Endothelial cell (in vitro differentiated cells): ENCODE measurements around the gene PARD3B. TPM values are rescaled to one million over a fixed set of nuclear protein-coding genes. Genes with fewer than 3 reads are reported as not detected.

Experiments
- DNase-seq: peaks from one replicate; pipeline ENCODE4 v3.0.0; 2021; ENCODE audit warnings: low spot score
- H3K27ac Mint-ChIP-seq: one replicate; pipeline ENCODE4 v1.8.0; 2021; ENCODE audit warnings: mixed read lengths, inconsistent platforms; ENCODE audit not compliant: unreplicated experiment
- H3K27me3 Mint-ChIP-seq: one replicate; pipeline ENCODE4 v1.8.0; 2021; ENCODE audit warnings: mild to moderate bottlenecking, moderate library complexity, mixed read lengths, inconsistent platforms; ENCODE audit not compliant: unreplicated experiment
- H3K36me3 Mint-ChIP-seq: one replicate; pipeline ENCODE4 v1.8.0; 2021; ENCODE audit warnings: mild to moderate bottlenecking, low read depth, mixed read lengths, inconsistent platforms; ENCODE audit not compliant: unreplicated experiment
- H3K4me1 Mint-ChIP-seq: one replicate; pipeline ENCODE4 v1.8.0; 2021; ENCODE audit warnings: mild to moderate bottlenecking, mixed read lengths, inconsistent platforms; ENCODE audit not compliant: unreplicated experiment
- H3K4me3 Mint-ChIP-seq: one replicate; pipeline ENCODE4 v1.8.0; 2021; ENCODE audit warnings: mild to moderate bottlenecking, mixed read lengths, inconsistent platforms; ENCODE audit not compliant: unreplicated experiment
- H3K9me3 Mint-ChIP-seq: one replicate; pipeline ENCODE4 v1.8.0; 2021; ENCODE audit warnings: mixed read lengths, inconsistent platforms; ENCODE audit not compliant: unreplicated experiment
- total RNA-seq: library from RNA; stranded (reverse); fragmentation: NEBNext Ultra II Directional; extraction: Animal tissue kit (Norgen Biotek cat#: 25700); gene quantifications from one replicate; pipeline ENCODE4 v1.2.1, GENCODE V29; 2021; ENCODE audit not compliant: unreplicated experiment
- TF ChIP-seq, protein P1 (sequence below): fragments of 200-600 bp; sonication (generic); IDR thresholded peaks from one replicate; pipeline ENCODE4 v1.5.0; 2021; ENCODE audit warnings: antibody characterized with exemption; ENCODE audit not compliant: unreplicated experiment

The PARD3B gene
- total RNA-seq, 1 donor from 2014 or later, result 17.4 TPM

DNA sequence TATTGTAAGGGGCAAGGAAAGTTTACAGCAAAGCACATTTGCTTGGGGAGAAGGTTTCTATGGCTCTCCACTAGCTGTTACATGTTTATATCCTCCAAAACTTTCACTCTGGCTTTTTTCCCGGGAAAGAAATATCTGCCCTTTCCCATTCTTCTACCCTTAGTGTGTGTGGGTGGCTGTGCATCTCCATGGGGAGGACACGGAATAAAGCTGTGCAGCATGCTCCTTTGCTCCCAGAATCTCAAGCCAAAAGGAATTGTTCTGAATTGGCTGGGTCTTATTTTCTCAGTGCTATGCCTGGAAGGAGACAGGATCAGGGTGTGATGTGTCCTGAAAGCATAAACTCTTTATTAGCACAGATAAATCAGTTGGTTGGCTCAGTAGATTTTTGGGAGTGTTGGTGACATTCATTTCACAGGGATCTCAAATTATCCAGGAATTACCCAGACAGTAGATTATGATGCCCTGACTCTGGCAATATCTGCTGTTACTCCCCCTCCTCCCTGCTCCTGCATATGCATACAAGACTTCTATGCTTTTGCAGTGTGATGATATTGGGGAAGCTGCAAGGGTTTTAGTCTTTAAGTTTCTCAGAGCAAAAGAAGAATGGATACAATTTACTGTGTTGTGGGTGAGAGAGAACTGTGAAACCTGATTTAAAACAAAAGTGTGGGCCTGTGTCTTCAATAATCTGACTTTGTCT lies 63.1 kb downstream of the PARD3B start:
- no peak overlapping the region for H3K4me3 Mint-ChIP-seq
- no peaks in the 10 kb centered on the region for H3K4me1 Mint-ChIP-seq
- H3K27ac Mint-ChIP-seq, result no peak overlapping the region
- DNase-seq, result no peak
- TF ChIP-seq, protein P1, sequence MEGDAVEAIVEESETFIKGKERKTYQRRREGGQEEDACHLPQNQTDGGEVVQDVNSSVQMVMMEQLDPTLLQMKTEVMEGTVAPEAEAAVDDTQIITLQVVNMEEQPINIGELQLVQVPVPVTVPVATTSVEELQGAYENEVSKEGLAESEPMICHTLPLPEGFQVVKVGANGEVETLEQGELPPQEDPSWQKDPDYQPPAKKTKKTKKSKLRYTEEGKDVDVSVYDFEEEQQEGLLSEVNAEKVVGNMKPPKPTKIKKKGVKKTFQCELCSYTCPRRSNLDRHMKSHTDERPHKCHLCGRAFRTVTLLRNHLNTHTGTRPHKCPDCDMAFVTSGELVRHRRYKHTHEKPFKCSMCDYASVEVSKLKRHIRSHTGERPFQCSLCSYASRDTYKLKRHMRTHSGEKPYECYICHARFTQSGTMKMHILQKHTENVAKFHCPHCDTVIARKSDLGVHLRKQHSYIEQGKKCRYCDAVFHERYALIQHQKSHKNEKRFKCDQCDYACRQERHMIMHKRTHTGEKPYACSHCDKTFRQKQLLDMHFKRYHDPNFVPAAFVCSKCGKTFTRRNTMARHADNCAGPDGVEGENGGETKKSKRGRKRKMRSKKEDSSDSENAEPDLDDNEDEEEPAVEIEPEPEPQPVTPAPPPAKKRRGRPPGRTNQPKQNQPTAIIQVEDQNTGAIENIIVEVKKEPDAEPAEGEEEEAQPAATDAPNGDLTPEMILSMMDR, result no peak
- H3K27me3 Mint-ChIP-seq, result no peaks in the 10 kb centered on the region
- no peaks in the 10 kb centered on the region for H3K36me3 Mint-ChIP-seq
- H3K9me3 Mint-ChIP-seq, result no peaks in the 10 kb centered on the region

DNA sequence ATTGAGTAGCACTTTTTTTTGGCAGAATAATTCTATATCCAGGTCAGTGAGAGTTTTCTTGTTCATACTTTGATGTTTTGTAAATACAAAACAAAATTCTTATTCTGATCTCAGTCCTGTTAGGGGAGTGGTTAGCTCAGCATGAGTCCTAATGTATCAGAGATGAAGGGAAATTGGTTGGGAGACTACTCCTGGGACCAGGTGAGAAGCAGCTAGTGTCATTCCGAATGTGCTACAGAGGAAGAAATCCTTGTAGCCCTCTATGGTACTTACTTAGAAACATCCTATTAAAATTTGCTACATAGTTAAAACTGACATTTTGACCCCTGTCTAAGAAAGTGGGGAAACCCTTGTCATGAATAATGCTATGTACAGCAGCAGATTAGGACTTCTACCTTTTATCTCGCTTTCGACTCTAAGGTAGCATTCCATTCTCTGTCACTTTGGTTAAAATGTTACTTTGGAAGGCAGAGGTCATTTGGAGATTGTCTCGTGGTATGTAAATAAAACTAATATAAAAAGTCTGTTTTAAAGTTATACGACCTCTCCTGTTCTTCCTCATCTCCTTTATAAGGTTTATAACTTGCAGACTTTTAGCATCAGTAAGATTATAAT lies 65.8 kb downstream of the PARD3B start:
- no peak for DNase-seq
- TF ChIP-seq, protein P1, result no peak
- peaks cover 3% of the 10 kb centered on the region for H3K36me3 Mint-ChIP-seq
- H3K27me3 Mint-ChIP-seq, result no peaks in the 10 kb centered on the region
- H3K9me3 Mint-ChIP-seq, result no peaks in the 10 kb centered on the region
- no peaks in the 10 kb centered on the region for H3K4me1 Mint-ChIP-seq
- H3K27ac Mint-ChIP-seq, result no peak overlapping the region
- no peak overlapping the region for H3K4me3 Mint-ChIP-seq

DNA sequence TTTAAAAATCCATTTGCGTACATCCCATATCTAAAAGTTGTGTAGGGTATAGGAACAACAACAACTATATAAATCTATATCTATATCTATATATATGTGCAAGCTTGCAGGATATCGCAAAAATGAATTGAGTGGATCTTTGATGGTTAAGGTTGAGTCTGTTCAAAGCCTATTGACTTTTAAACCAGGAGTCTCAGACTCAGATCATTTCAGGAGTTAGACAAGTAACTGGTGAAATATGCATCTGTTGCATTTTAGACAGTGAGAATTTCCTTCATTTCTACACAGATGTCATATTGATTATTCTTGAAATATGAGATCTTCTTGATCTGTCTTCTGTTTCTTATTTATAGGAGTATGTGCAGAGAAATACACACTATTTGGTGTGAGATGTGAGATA lies 66.5 kb downstream of the PARD3B start:
- no peak for DNase-seq
- no peaks in the 10 kb centered on the region for H3K4me1 Mint-ChIP-seq
- TF ChIP-seq, protein P1, result no peak
- H3K27me3 Mint-ChIP-seq, result no peaks in the 10 kb centered on the region
- H3K27ac Mint-ChIP-seq, result no peak overlapping the region
- H3K9me3 Mint-ChIP-seq, result no peaks in the 10 kb centered on the region
- peaks cover 3% of the 10 kb centered on the region for H3K36me3 Mint-ChIP-seq
- no peak overlapping the region for H3K4me3 Mint-ChIP-seq

DNA sequence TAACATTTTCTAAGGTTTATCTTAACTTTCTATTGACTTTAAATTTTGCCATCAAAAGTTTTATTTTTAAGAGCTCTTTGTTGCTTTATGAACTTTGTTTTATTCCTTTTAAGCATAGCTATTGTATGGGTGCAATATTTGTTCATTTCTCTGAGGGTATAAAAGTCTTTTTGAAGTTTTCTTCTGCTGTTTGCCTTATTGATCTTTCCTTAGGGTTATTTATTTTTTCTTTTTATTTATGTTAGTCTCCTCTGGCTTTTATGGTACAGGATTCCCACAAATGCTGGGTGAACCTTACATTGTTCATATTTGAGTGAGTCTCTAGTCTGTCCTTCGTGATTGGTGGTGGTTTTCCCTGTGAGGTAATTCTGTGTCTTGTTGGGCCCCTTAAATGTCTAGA lies 68.4 kb downstream of the PARD3B start:
- Mint-ChIP-seq H3K36me3 (peaks cover 3% of the 10 kb centered on the region), H3K27me3 (no peaks in the 10 kb centered on the region), H3K9me3 (no peaks in the 10 kb centered on the region), H3K27ac (no peak overlapping the region), H3K4me1 (no peaks in the 10 kb centered on the region), H3K4me3 (no peak overlapping the region)
- TF ChIP-seq, protein P1, result no peak
- no peak for DNase-seq

DNA sequence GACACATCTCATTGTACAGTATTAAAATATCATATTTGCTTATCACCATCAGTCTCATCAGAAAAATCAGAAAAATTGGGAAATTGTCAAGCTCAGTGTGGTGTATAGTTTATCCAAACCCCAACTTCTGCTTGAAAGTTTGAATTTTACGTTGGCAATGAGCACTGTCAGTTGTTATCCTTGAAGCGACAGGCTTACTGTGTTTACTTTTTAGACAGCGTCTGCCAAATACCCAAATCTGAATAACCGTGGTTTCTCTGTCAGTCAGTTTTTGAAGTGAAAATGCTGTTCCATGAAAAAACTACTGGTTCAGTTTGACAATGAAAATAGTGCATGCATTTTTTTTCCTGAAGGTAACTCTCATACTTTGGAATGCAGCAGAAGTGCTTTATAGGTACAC lies 70.2 kb downstream of the PARD3B start:
- DNase-seq, result no peak
- peaks cover 3% of the 10 kb centered on the region for H3K36me3 Mint-ChIP-seq
- no peaks in the 10 kb centered on the region for H3K4me1 Mint-ChIP-seq
- no peaks in the 10 kb centered on the region for H3K27me3 Mint-ChIP-seq
- H3K9me3 Mint-ChIP-seq, result no peaks in the 10 kb centered on the region
- no peak overlapping the region for H3K4me3 Mint-ChIP-seq
- H3K27ac Mint-ChIP-seq, result no peak overlapping the region
- TF ChIP-seq, protein P1, result no peak
